Measurements from ENCODE around the gene TMEM235. TPM values are rescaled to one million over a fixed set of nuclear protein-coding genes. Genes with fewer than 3 reads are reported as not detected.

TMEM235 gene
- total RNA-seq, 2 experiments from 2014 or later = not detected

DNA sequence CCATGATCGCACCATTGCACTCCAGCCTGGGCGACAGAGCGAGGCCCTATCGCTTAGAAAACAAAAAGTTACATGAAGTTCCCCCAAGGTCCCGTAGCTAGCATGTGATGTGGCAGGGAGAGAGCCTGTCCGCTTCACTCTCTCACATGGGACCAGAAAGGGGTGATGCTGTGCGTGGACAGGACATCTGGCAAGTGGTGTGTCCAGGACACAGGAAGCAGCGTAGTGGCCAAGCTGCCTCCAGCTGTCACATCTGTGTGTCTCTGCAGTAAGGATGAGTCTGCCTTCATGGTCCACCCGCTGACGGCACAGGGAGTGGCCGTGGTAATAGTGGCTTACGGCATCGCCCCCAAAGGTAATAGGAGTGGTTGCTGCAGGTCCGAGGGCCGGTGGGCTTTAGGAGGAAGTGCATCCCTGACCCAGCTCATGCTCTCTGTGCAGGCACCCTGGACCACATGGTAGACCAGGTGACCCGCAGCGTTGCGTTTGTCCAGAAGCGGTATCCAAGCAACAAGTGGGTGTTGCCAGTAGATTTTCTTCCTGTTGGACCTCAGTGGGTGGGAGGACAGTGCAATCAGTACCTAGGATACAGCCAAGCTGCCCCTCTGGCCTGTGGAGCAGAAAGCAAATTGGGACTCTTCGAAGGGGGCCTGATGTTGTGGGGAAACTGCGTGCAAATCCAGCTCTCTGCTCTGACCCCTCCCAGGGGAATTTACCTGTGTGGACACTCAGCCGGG, 26.9 kb upstream of the TMEM235 start:
- ATAC-seq (no peak), DNase-seq (no peak)
- H3K36me3 Mint-ChIP-seq = peaks cover 2% of the 10 kb centered on the region
- no peaks in the 10 kb centered on the region for H3K9me3 Mint-ChIP-seq (ENCODE audit: low read depth)
- H3K27me3 Mint-ChIP-seq = no peaks in the 10 kb centered on the region
- H3K4me1 Mint-ChIP-seq = peaks cover 2% of the 10 kb centered on the region
- no peak overlapping the region for H3K27ac Mint-ChIP-seq
- CTCF ChIA-PET = interaction anchor here (0.6 kb wide), 1 partner anchor 12 kb away, joined by 3 read pairs; no protein-coding TSS in a partner anchor
- H3K4me3 Mint-ChIP-seq = no peak overlapping the region

GRCh38 chr17:78205124-78205775, 26.2 kb upstream of the TMEM235 start:
- ATAC-seq (no peak), DNase-seq (no peak)
- Mint-ChIP-seq H3K27ac (no peak overlapping the region), H3K36me3 (peaks cover 2% of the 10 kb centered on the region), H3K4me1 (peaks cover 2% of the 10 kb centered on the region), H3K27me3 (no peaks in the 10 kb centered on the region), H3K9me3 (ENCODE audit: low read depth) (no peaks in the 10 kb centered on the region), H3K4me3 (no peak overlapping the region)
- CTCF ChIA-PET = interaction anchor here (0.6 kb wide), 1 partner anchor 13 kb away, joined by 3 read pairs; no protein-coding TSS in a partner anchor

- H3K9me3 Mint-ChIP-seq (ENCODE audit: low read depth) = no peaks in the 10 kb centered on the region
- CTCF ChIA-PET = interaction anchor here (0.7 to 1.5 kb wide), 4 partner anchors 68 to 1853 kb away, joined by 3 to 5 read pairs (median 3); partner anchors contain the start of gene PRPSAP1
- H3K4me3 Mint-ChIP-seq = no peak overlapping the region
- no peaks in the 10 kb centered on the region for H3K4me1 Mint-ChIP-seq
- H3K27me3 Mint-ChIP-seq = no peaks in the 10 kb centered on the region
- ATAC-seq (no peak), DNase-seq (no peak)
- H3K36me3 Mint-ChIP-seq = peaks cover 2% of the 10 kb centered on the region
- no peak overlapping the region for H3K27ac Mint-ChIP-seq
Measured at GRCh38 chr17:78206298-78206697, 25.1 kb upstream of the TMEM235 start.

DNA sequence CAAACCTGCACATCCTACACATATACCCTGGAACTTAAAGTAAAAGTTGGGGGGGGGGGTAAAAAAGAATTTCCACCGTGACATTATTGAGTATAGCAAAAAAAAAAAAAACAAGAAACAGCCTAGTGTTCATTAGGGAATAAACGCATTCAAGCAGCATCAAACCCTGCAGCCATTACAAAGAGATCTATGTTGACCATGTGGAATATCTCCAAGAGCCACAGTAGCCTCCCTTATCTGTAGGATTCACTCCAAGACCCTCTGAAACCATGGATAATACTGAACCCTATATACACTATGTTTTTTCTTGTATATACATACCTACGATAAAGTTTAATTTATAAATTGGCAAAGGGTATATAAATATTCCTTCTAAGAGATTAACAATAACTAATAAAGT, 22.9 kb upstream of the TMEM235 start:
- Mint-ChIP-seq H3K9me3 (ENCODE audit: low read depth) (no peaks in the 10 kb centered on the region), H3K27me3 (no peaks in the 10 kb centered on the region), H3K36me3 (peaks cover 2% of the 10 kb centered on the region), H3K4me3 (no peak overlapping the region), H3K4me1 (no peaks in the 10 kb centered on the region), H3K27ac (no peak overlapping the region)
- ATAC-seq (no peak), DNase-seq (no peak)
- CTCF ChIA-PET = interaction anchor here (0.7 kb wide), 1 partner anchor 71 kb away, joined by 3 read pairs; no protein-coding TSS in a partner anchor

GRCh38 chr17:78210111-78210510, 21.3 kb upstream of the TMEM235 start:
- Mint-ChIP-seq H3K4me1 (peaks cover 5% of the 10 kb centered on the region), H3K27me3 (no peaks in the 10 kb centered on the region), H3K9me3 (ENCODE audit: low read depth) (no peaks in the 10 kb centered on the region), H3K4me3 (no peak overlapping the region), H3K36me3 (peaks cover 5% of the 10 kb centered on the region), H3K27ac (no peak overlapping the region)
- ATAC-seq = no peak
- CTCF ChIA-PET = no interaction called here
- DNase-seq = no peak

DNA sequence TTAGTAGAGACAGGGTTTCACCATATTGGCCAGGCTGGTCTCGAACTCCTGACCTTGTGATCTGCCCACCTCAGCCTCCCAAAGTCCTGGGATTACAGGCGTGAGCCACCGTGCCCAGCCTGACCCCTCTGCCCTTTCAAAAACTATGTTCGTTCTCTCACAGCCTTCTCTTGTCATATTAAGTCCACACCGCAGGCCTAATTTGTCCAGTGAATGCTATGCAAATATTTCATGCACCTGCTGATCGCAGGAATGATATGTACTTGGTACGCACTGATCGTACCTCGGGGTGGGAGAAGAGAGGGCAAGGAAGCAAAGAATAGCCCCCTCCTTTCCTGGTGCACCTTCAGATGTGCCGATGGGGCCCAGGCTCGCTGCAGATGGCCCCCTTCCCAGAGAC, 20.4 kb upstream of the TMEM235 start:
- ATAC-seq = no peak
- peaks cover 11% of the 10 kb centered on the region for H3K36me3 Mint-ChIP-seq
- no peak overlapping the region for H3K4me3 Mint-ChIP-seq
- H3K27ac Mint-ChIP-seq = no peak overlapping the region
- no peaks in the 10 kb centered on the region for H3K27me3 Mint-ChIP-seq
- no peaks in the 10 kb centered on the region for H3K9me3 Mint-ChIP-seq (ENCODE audit: low read depth)
- no peak for DNase-seq
- CTCF ChIA-PET = interaction anchor here (0.6 to 0.7 kb wide), 2 partner anchors 40 to 50 kb away, joined by 3 to 4 read pairs; no protein-coding TSS in a partner anchor
- H3K4me1 Mint-ChIP-seq = peaks cover 11% of the 10 kb centered on the region

DNA sequence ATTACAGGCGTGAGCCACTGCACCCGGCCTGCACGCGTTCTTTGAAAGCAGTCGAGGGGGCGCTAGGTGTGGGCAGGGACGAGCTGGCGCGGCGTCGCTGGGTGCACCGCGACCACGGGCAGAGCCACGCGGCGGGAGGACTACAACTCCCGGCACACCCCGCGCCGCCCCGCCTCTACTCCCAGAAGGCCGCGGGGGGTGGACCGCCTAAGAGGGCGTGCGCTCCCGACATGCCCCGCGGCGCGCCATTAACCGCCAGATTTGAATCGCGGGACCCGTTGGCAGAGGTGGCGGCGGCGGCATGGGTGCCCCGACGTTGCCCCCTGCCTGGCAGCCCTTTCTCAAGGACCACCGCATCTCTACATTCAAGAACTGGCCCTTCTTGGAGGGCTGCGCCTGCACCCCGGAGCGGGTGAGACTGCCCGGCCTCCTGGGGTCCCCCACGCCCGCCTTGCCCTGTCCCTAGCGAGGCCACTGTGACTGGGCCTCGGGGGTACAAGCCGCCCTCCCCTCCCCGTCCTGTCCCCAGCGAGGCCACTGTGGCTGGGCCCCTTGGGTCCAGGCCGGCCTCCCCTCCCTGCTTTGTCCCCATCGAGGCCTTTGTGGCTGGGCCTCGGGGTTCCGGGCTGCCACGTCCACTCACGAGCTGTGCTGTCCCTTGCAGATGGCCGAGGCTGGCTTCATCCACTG, 17.3 kb upstream of the TMEM235 start, which contains the start of gene BIRC5:
TSS of gene BIRC5 (plus strand) at position 238 of the 690 bp plus-strand sequence. CDS start at position 302, 64 bp downstream.
- peak; percentile 100 for ATAC-seq
- CTCF ChIA-PET = interaction anchor here (1.0 to 1.4 kb wide), 3 partner anchors 12 to 194 kb away, joined by 3 to 4 read pairs (median 4); no protein-coding TSS in a partner anchor
- Mint-ChIP-seq H3K27ac (peak within 1 kb of the TSS; percentile 93), H3K4me3 (peak within 1 kb of the TSS; percentile 98), H3K27me3 (no peaks in the 10 kb centered on the region), H3K4me1 (peaks cover 17% of the 10 kb centered on the region), H3K36me3 (peaks cover 23% of the 10 kb centered on the region), H3K9me3 (ENCODE audit: low read depth) (no peaks in the 10 kb centered on the region)
- peak; percentile 94 for DNase-seq

DNA sequence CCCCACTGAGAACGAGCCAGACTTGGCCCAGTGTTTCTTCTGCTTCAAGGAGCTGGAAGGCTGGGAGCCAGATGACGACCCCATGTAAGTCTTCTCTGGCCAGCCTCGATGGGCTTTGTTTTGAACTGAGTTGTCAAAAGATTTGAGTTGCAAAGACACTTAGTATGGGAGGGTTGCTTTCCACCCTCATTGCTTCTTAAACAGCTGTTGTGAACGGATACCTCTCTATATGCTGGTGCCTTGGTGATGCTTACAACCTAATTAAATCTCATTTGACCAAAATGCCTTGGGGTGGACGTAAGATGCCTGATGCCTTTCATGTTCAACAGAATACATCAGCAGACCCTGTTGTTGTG, 16.7 kb upstream of the TMEM235 start:
- CTCF ChIA-PET = interaction anchor here (0.7 to 1.4 kb wide), 2 partner anchors 36 to 38 kb away, joined by 3 read pairs; no protein-coding TSS in a partner anchor
- DNase-seq = no peak
- no peak for ATAC-seq
- Mint-ChIP-seq H3K9me3 (ENCODE audit: low read depth) (no peaks in the 10 kb centered on the region), H3K27ac (peak overlapping the region; percentile 93), H3K27me3 (no peaks in the 10 kb centered on the region), H3K4me1 (peaks cover 17% of the 10 kb centered on the region), H3K36me3 (peaks cover 27% of the 10 kb centered on the region), H3K4me3 (peak overlapping the region; percentile 98)

DNA sequence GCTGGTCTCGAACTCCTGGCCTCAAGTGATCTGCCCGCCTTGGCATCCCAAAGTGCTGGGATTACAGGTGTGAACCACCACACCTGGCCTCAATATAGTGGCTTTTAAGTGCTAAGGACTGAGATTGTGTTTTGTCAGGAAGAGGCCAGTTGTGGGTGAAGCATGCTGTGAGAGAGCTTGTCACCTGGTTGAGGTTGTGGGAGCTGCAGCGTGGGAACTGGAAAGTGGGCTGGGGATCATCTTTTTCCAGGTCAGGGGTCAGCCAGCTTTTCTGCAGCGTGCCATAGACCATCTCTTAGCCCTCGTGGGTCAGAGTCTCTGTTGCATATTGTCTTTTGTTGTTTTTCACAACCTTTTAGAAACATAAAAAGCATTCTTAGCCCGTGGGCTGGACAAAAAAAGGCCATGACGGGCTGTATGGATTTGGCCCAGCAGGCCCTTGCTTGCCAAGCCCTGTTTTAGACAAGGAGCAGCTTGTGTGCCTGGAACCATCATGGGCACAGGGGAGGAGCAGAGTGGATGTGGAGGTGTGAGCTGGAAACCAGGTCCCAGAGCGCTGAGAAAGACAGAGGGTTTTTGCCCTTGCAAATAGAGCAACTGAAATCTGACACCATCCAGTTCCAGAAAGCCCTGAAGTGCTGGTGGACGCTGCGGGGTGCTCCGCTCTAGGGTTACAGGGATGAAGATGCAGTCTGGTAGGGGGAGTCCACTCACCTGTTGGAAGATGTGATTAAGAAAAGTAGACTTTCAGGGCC, 11.9 kb upstream of the TMEM235 start:
- Mint-ChIP-seq H3K27ac (no peak overlapping the region), H3K4me1 (peaks cover 14% of the 10 kb centered on the region), H3K4me3 (no peak overlapping the region), H3K27me3 (no peaks in the 10 kb centered on the region), H3K36me3 (peaks cover 52% of the 10 kb centered on the region), H3K9me3 (ENCODE audit: low read depth) (no peaks in the 10 kb centered on the region)
- CTCF ChIA-PET = no interaction called here
- ATAC-seq (no peak), DNase-seq (no peak)

- Mint-ChIP-seq H3K4me3 (no peak overlapping the region), H3K27me3 (peaks cover 5% of the 10 kb centered on the region), H3K36me3 (peaks cover 39% of the 10 kb centered on the region), H3K27ac (no peak overlapping the region), H3K9me3 (ENCODE audit: low read depth) (no peaks in the 10 kb centered on the region), H3K4me1 (peaks cover 5% of the 10 kb centered on the region)
- CTCF ChIA-PET = interaction anchor here (1.1 to 1.2 kb wide), 2 partner anchors 28 to 138 kb away, joined by 3 to 4 read pairs; no protein-coding TSS in a partner anchor
- ATAC-seq (no peak), DNase-seq (no peak)
Measured at GRCh38 chr17:78223061-78223460, 8.4 kb upstream of the TMEM235 start.

GRCh38 chr17:78223765-78224164, 7.7 kb upstream of the TMEM235 start:
- Mint-ChIP-seq H3K9me3 (ENCODE audit: low read depth) (no peaks in the 10 kb centered on the region), H3K4me3 (no peak overlapping the region), H3K27me3 (peaks cover 5% of the 10 kb centered on the region), H3K4me1 (peaks cover 5% of the 10 kb centered on the region), H3K27ac (no peak overlapping the region), H3K36me3 (peaks cover 37% of the 10 kb centered on the region)
- CTCF ChIA-PET = interaction anchor here (0.7 to 1.2 kb wide), 3 partner anchors 27 to 351 kb away, joined by 3 to 4 read pairs (median 4); no protein-coding TSS in a partner anchor
- no peak for ATAC-seq
- no peak for DNase-seq

GRCh38 chr17:78224231-78225087, 7.0 kb upstream of the TMEM235 start:
- Mint-ChIP-seq H3K27ac (no peak overlapping the region), H3K36me3 (peaks cover 30% of the 10 kb centered on the region), H3K9me3 (ENCODE audit: low read depth) (no peaks in the 10 kb centered on the region), H3K4me1 (peaks cover 5% of the 10 kb centered on the region), H3K4me3 (no peak overlapping the region), H3K27me3 (peaks cover 5% of the 10 kb centered on the region)
- ATAC-seq (no peak), DNase-seq (no peak)
- CTCF ChIA-PET = interaction anchor here (1.1 to 2.8 kb wide), 3 partner anchors 25 to 140 kb away, joined by 3 to 24 read pairs (median 4); no protein-coding TSS in a partner anchor

Data from activated CD8-positive, alpha-beta memory T cell treated with anti-CD3 and anti-CD28 coated beads, Interleukin-2, amount 10 ng/mL, durations not matched to agents 7 days and 5 days (primary cell).